LNCaP clone FGC (cell line): ENCODE data around the gene ACOT7.

ENCODE experiments used
- DNase-seq: peaks from one replicate; pipeline ENCODE4 v3.0.0-alpha.2; 2011; ENCODE audit warnings: low read depth
- H3K4me3 ChIP-seq: 2 replicates; pipeline ENCODE4 v1.5.1; 2011; ENCODE audit warnings: mild to moderate bottlenecking, low read depth, low read length, control low read depth
- TF ChIP-seq, protein P1 (sequence below): IDR thresholded peaks from 2 replicates; pipeline ENCODE4 v1.5.1; 2012; ENCODE audit warnings: mild to moderate bottlenecking; ENCODE audit not compliant: control insufficient read depth, insufficient read depth; ENCODE audit errors: extremely low read depth

ACOT7 gene

DNA sequence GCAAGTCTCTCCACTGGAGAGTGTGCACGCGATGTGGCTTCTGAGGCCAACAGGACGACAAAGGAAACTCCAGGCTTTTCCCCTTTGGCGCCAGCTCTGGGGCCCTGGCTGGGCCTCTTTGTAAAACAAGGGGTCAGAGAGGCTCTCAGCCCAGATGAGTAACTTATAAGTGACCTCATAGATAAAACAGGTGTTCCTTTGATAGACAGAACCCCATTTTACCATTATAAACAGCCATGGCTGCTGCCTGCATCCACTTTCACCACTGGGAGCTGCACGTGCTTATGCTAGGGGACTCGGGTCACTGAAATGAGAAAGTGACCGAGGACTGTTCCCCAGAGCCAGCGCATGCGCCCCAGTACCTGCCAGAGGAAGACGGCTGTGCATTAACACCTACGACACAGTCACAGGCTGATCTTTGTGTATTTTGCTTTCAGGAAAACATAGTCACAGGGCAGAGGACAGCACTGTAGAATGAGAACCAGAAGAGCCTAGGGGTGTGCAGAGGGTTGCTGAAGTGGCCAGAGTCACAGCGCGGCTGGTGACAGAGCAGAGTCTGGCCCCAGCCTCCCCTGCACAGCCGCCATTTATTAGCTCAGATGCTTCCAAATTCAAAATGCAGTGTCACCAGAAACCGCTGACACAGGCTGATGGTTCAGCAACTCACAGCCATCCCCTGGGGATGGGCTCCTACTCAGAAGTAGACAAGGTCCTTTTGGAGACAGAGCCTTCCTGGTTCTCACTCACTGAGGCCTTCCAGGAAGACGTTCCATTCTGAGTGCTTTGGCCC, 175.0 kb downstream of the ACOT7 start:
- no peak overlapping the region for H3K4me3 ChIP-seq
- no peak for DNase-seq
- TF ChIP-seq, protein P1, sequence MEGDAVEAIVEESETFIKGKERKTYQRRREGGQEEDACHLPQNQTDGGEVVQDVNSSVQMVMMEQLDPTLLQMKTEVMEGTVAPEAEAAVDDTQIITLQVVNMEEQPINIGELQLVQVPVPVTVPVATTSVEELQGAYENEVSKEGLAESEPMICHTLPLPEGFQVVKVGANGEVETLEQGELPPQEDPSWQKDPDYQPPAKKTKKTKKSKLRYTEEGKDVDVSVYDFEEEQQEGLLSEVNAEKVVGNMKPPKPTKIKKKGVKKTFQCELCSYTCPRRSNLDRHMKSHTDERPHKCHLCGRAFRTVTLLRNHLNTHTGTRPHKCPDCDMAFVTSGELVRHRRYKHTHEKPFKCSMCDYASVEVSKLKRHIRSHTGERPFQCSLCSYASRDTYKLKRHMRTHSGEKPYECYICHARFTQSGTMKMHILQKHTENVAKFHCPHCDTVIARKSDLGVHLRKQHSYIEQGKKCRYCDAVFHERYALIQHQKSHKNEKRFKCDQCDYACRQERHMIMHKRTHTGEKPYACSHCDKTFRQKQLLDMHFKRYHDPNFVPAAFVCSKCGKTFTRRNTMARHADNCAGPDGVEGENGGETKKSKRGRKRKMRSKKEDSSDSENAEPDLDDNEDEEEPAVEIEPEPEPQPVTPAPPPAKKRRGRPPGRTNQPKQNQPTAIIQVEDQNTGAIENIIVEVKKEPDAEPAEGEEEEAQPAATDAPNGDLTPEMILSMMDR = no peak
